GOT3 (cell line): Measurements from ENCODE around the gene TPP1.

Experiments used
- DNase-seq: peaks from one replicate; lab custom pipeline; 2025; ENCODE audit warnings: mixed read lengths; lab: John Stamatoyannopoulos, UW

TPP1 gene

GRCh38 chr11:6627762-6628241 lies 8.6 kb upstream of the TPP1 start:
- no peak for DNase-seq

- DNase-seq, result no peak
Measured at GRCh38 chr11:6626971-6627761, 7.9 kb upstream of the TPP1 start.

DNA sequence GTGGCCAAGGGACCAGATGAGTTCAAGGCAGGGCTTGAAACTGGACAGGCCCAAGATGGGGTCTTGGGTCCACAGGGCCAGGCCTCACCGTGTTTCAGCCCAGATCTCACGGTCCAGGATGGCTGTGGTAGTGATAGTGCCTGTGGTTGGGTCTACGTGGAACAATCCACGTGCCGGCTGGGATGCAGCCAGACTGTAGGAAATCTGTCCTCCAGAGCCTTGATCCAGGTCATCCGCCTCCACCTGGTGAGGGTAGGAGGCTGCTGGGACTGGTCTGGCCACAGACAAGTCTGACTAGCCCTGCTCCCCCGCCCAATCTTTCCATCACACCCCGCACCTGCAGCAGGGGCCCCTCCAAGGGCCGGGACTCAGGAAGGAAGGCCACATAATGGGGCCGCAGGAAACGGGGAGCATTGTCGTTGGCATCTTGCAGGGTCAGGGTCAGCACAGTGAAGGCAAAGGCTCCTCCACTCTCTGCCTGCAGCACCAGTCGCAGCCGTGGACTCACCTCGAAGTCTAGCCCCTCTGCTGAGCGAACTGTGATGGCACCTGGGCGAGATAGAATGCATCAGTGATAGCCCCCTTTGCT lies 6.7 kb upstream of the TPP1 start:
- no peak for DNase-seq

- no peak for DNase-seq
Measured at GRCh38 chr11:6625156-6625831, 6.1 kb upstream of the TPP1 start.

GRCh38 chr11:6623391-6624363 lies 4.5 kb upstream of the TPP1 start:
- DNase-seq, result no peak

GRCh38 chr11:6622261-6623171 lies 3.3 kb upstream of the TPP1 start:
- DNase-seq, result no peak

GRCh38 chr11:6621711-6622211 lies 2.5 kb upstream of the TPP1 start:
- DNase-seq, result no peak

GRCh38 chr11:6620636-6621035 lies 1.4 kb upstream of the TPP1 start:
- no peak for DNase-seq

GRCh38 chr11:6618117-6619003 lies 862 bp downstream of the TPP1 start:
- DNase-seq, result no peak

- DNase-seq, result no peak
Measured at GRCh38 chr11:6617315-6617781, 1.9 kb downstream of the TPP1 start.

- no peak for DNase-seq
Measured at GRCh38 chr11:6616596-6617250, 2.5 kb downstream of the TPP1 start.

- no peak for DNase-seq
Measured at GRCh38 chr11:6615882-6616585, 3.2 kb downstream of the TPP1 start.

GRCh38 chr11:6615046-6615445 lies 4.2 kb downstream of the TPP1 start:
- no peak for DNase-seq

DNA sequence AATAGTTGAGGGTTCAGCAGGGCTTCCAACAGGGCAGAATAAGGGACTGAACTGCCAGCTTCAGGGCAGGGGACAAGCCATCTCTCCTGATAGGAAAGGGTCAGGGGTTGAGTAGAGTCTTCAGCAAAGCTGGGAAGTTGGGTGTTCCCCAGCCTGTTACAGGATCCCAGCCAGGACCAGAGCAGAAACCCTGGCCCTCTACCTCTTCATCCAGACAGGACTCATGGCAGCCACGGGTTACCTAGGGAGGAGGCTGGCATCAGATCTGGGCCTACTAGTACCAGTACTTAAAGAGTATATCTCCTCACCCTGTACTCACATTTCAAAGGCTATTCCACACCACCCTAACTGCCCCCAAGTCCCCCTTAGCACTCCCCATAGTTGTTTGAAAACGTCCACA lies 4.8 kb downstream of the TPP1 start:
- DNase-seq, result no peak

- DNase-seq, result no peak
Measured at GRCh38 chr11:6613496-6613895, 5.7 kb downstream of the TPP1 start.

DNA sequence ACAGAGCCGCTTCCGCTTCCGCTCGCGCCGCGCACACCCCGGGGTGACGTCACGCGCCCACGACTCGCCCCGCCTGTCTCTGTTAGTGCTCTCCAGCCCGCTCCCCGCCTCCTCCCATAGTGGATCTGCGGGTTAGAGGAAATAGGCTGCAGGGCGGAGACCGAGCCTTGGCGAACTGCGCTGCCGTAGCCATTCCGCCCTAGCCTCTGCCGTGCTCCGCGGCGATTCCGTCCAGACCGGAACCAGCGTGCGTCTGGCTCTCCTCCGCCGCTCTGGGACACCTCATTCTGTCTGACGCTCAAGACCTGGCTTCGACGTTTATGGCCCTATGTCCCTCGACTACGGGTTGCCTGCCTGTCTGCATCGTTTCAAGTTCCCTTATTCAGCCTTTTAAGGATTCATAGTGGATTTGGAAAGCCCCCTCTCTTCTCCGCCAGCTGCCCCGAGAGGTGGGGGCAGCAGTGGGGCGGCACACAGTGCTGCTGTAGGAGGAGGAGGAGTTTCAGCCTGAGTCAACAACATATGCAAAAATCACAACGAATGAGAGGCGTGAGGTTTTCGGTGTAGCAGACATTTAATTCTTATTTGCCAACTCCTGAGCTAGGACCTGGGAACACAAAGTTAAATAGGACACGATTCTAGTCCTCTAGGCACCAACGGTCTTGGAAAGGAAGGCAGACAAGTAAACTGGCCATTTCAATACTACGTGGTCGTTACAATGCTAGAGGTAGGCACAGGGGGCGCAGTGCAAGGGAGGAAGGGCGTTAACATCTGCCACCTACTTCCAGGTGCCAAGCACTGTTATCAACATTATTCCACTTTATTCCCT lies 6.8 kb downstream of the TPP1 start, which contains the start of gene TAF10:
Gene TAF10 (minus strand): TSS at position 4 of the 829 bp plus-strand sequence. CDS start 27 bp downstream, outside the sequence.
- DNase-seq, result peak; percentile 40

DNA sequence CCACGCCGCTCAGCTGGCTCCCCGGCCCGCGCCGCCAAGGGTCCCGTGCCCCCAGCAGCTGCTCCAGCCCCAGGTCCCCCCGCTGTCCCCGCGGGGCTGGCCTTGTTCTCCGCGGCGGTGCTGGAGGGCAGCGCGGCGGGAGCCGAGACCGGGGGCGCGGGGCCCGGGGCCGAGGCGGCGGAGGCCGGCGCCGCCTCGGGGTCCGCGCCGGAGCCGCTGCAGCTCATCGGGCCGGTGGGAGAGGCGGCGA lies 7.3 kb downstream of the TPP1 start:
- DNase-seq, result no peak
